H1 (cell line): ENCODE data around the gene HS6ST3. TPM values are rescaled to one million over a fixed set of nuclear protein-coding genes. Genes with fewer than 3 reads are reported as not detected.

Source experiments
- CTCF ChIA-PET: fragments of 300-600 bp; sonication (Branson Sonifier 250); formaldehyde crosslinking; loops from one replicate; lab custom pipeline; 2021; ENCODE audit not compliant: partially characterized antibody; lab: Charles Lee
- POLR2A ChIA-PET: fragments of 300-600 bp; sonication (Branson Sonifier 250); formaldehyde crosslinking; loops from one replicate; lab custom pipeline; 2021; ENCODE audit warnings: inconsistent platforms; ENCODE audit not compliant: partially characterized antibody; lab: Charles Lee
- DNase-seq, 2 experiments: peaks; one replicate each; pipeline versions ENCODE4 v3.0.0 to v3.0.0-alpha.2; 2010 to 2022; ENCODE audit warnings: low spot score in 2 of 2, low read depth in 1 of 2, mixed read lengths in 1 of 2
- FAIRE-seq: peaks from 2 replicates; lab custom pipeline; 2011; peaks lifted over from hg19 to GRCh38; lab: Jason Lieb, UNC
- H2AFZ ChIP-seq: 2 replicates; pipeline ENCODE4 v1.8.1; 2012; ENCODE audit warnings: low read length, inconsistent platforms
- H2AK5ac ChIP-seq: 2 replicates; pipeline ENCODE4 v1.6.1; 2013; ENCODE audit warnings: low read depth, low read length
- H2BK120ac ChIP-seq: replicated peaks from 2 replicates; pipeline ENCODE3; 2013; ENCODE audit warnings: low read depth, low read length, inconsistent platforms
- H2BK12ac ChIP-seq: 2 replicates; pipeline ENCODE4 v1.6.1; 2013; ENCODE audit warnings: low read depth, low read length
- H2BK15ac ChIP-seq: 2 replicates; pipeline ENCODE4 v1.6.1; 2013; ENCODE audit warnings: low read length
- H2BK20ac ChIP-seq: 2 replicates; pipeline ENCODE4 v1.6.1; 2013; ENCODE audit warnings: low read length
- H2BK5ac ChIP-seq: 2 replicates; pipeline ENCODE4 v1.6.1; 2013; ENCODE audit warnings: low read depth, low read length
- H3K14ac ChIP-seq: 2 replicates; pipeline ENCODE4 v1.6.1; 2013; ENCODE audit warnings: inconsistent platforms; ENCODE audit not compliant: insufficient read length
- H3K18ac ChIP-seq: 2 replicates; pipeline ENCODE4 v1.6.1; 2013; ENCODE audit warnings: low read length; ENCODE audit errors: extremely low read depth
- H3K23ac ChIP-seq: 2 replicates; pipeline ENCODE4 v1.6.1; 2013; ENCODE audit warnings: inconsistent platforms; ENCODE audit not compliant: insufficient read length
- H3K23me2 ChIP-seq: 2 replicates; pipeline ENCODE4 v1.6.1; 2013; ENCODE audit warnings: low read depth, low read length
- H3K27ac ChIP-seq: 2 replicates; pipeline ENCODE4 v1.6.1; 2011; ENCODE audit warnings: low read depth, low read length, inconsistent platforms
- H3K27me3 ChIP-seq, 4 experiments: replicated peaks in 1 of 4; 1 replicate in 1 of 4; 2 replicates in 3 of 4; pipeline versions ENCODE4 v1.6.1 to v1.8.1; 2011 to 2013; ENCODE audit warnings: low read length in 3 of 4, mild to moderate bottlenecking in 3 of 4, inconsistent platforms in 2 of 4, mixed read lengths in 2 of 4, moderate library complexity in 1 of 4; ENCODE audit not compliant: control insufficient read depth in 3 of 4, insufficient read depth in 3 of 4; ENCODE audit errors: extremely low read depth in 1 of 4
- H3K36me3 ChIP-seq, 4 experiments: 2 replicates each; pipeline versions ENCODE4 v1.6.1 to v1.8.1; 2011 to 2013; ENCODE audit warnings: mild to moderate bottlenecking in 4 of 4, low read length in 3 of 4, moderate library complexity in 2 of 4, control low read depth in 1 of 4, inconsistent platforms in 1 of 4; ENCODE audit not compliant: insufficient read depth in 4 of 4, control insufficient read depth in 2 of 4
- H3K4ac ChIP-seq: replicated peaks from 2 replicates; pipeline ENCODE3; 2013; ENCODE audit warnings: low read length, low read depth, mixed read lengths, inconsistent platforms; ENCODE audit not compliant: insufficient read length
- H3K4me1 ChIP-seq, 4 experiments: replicated peaks in 1 of 4; 1 replicate in 1 of 4; 2 replicates in 3 of 4; pipeline versions ENCODE4 v1.6.1 to v1.8.1; 2011 to 2013; ENCODE audit warnings: low read length in 3 of 4, inconsistent platforms in 2 of 4, mixed read lengths in 1 of 4; ENCODE audit not compliant: insufficient read depth in 4 of 4, control insufficient read depth in 3 of 4
- H3K4me2 ChIP-seq, 2 experiments: 2 replicates each; pipeline versions ENCODE4 v1.6.1 to v1.8.1; 2011 to 2013; ENCODE audit warnings: low read depth in 2 of 2, low read length in 2 of 2, control low read depth in 1 of 2, inconsistent platforms in 1 of 2, mild to moderate bottlenecking in 1 of 2; ENCODE audit not compliant: insufficient read depth in 1 of 2
- H3K4me3 ChIP-seq, 4 experiments: fragments of 200-600, 300-600 bp in 1 of 4; sonication (generic), shearing (Covaris generic), sonication (Bioruptor Twin) in 1 of 4; 2 replicates each; pipeline versions ENCODE4 v1.5.1 to v1.8.1; 2011 to 2016; ENCODE audit warnings: low read length in 4 of 4, low read depth in 3 of 4, control low read depth in 2 of 4, inconsistent platforms in 2 of 4, mild to moderate bottlenecking in 2 of 4, mixed read lengths in 1 of 4, moderate library complexity in 1 of 4; ENCODE audit not compliant: insufficient read depth in 2 of 4; ENCODE audit errors: extremely low read depth in 1 of 4
- H3K56ac ChIP-seq: replicated peaks from 2 replicates; pipeline ENCODE3; 2013; ENCODE audit warnings: low read depth, mild to moderate bottlenecking, mixed read lengths, low read length, inconsistent platforms; ENCODE audit not compliant: insufficient read length
- H3K79me1 ChIP-seq: 2 replicates; pipeline ENCODE4 v1.6.1; 2013; ENCODE audit warnings: low read depth, low read length, control low read depth
- H3K79me2 ChIP-seq, 2 experiments: 2 replicates each; pipeline versions ENCODE4 v1.6.1 to v1.8.1; 2012 to 2013; ENCODE audit warnings: low read length in 2 of 2, mild to moderate bottlenecking in 2 of 2, inconsistent platforms in 1 of 2; ENCODE audit not compliant: insufficient read depth in 2 of 2, control insufficient read depth in 1 of 2
- H3K9ac ChIP-seq, 4 experiments: replicated peaks in 1 of 4; 1 replicate in 1 of 4; 2 replicates in 3 of 4; pipeline versions ENCODE4 v1.6.1 to v1.8.1; 2011 to 2013; ENCODE audit warnings: low read depth in 3 of 4, low read length in 3 of 4, control low read depth in 2 of 4, mild to moderate bottlenecking in 2 of 4, moderate library complexity in 2 of 4, inconsistent platforms in 1 of 4; ENCODE audit errors: extremely low read depth in 1 of 4
- H3K9me3 ChIP-seq, 2 experiments: 2 replicates each; pipeline versions ENCODE4 v1.6.1 to v1.8.1; 2012 to 2013; ENCODE audit warnings: mild to moderate bottlenecking in 2 of 2, moderate library complexity in 2 of 2, control low read depth in 1 of 2, inconsistent platforms in 1 of 2, low read depth in 1 of 2, low read length in 1 of 2, mixed read lengths in 1 of 2; ENCODE audit not compliant: insufficient read depth in 2 of 2
- H4K20me1 ChIP-seq, 2 experiments: replicated peaks in 1 of 2; 2 replicates each; pipeline versions ENCODE3 to v1.8.1; 2011 to 2013; ENCODE audit warnings: inconsistent platforms in 2 of 2, low read length in 2 of 2, mild to moderate bottlenecking in 1 of 2; ENCODE audit not compliant: insufficient read depth in 2 of 2, control insufficient read depth in 1 of 2
- H4K5ac ChIP-seq: 2 replicates; pipeline ENCODE4 v1.6.1; 2013; ENCODE audit warnings: low read length, low read depth, mixed read lengths, inconsistent platforms; ENCODE audit not compliant: insufficient read length
- H4K8ac ChIP-seq: 2 replicates; pipeline ENCODE4 v1.8.0; 2013; ENCODE audit warnings: mild to moderate bottlenecking, moderate library complexity, low read length, inconsistent platforms; ENCODE audit not compliant: insufficient read depth; ENCODE audit errors: extremely low read depth
- H4K91ac ChIP-seq: replicated peaks from 2 replicates; pipeline ENCODE3; 2013; ENCODE audit warnings: low read length, mixed read lengths, inconsistent platforms; ENCODE audit not compliant: insufficient read length
- ATF3 ChIP-seq: IDR thresholded peaks from 2 replicates; pipeline ENCODE4 v1.6.1; 2011; ENCODE audit warnings: low read depth, mild to moderate bottlenecking, low read length; ENCODE audit not compliant: insufficient read depth
- CEBPB ChIP-seq: IDR thresholded peaks from 2 replicates; pipeline ENCODE4 v1.6.1; 2012; ENCODE audit warnings: low read depth, low read length
- WGBS, 2 experiments: shearing (Covaris generic) in 1 of 2; methylation state at CpG; one replicate each; pipeline versions ENCODE4 v1.1.6 to v1.1.7; 2013 to 2015; ENCODE audit warnings: low lambda C conversion rate in 2 of 2, mixed read lengths in 2 of 2, inconsistent platforms in 1 of 2, low coverage in 1 of 2, missing lambda C conversion rate in 1 of 2; ENCODE audit not compliant: insufficient replicate concordance in 2 of 2, insufficient coverage in 1 of 2, insufficient read length in 1 of 2; ENCODE audit errors: extremely low coverage in 1 of 2, missing lambda C conversion rate in 1 of 2; 5-methylcytosine and 5-hydroxymethylcytosine counted together
- polyA plus RNA-seq, 7 experiments: library from polyadenylated mRNA; depleted of rRNA in 3 of 7; stranded (reverse) in 5 of 7; unstranded in 2 of 7; fragments of >200 nt in 5 of 7; fragments of 200-250 nt in 2 of 7; gene quantifications; 1 replicate in 5 of 7; 2 replicates in 1 of 7; 4 replicates in 1 of 7; pipeline versions ENCODE4 v1.2.1 to v1.2.3, GENCODE V29; 2011 to 2013; ENCODE audit warnings: missing spikeins in 2 of 7, mixed read lengths in 2 of 7
- total RNA-seq: library from RNA; stranded (reverse); fragmentation: NEBNext Ultra II Directional; extraction: Animal tissue kit (Norgen Biotek cat#: 25700); gene quantifications from 2 replicates; pipeline ENCODE4 v1.2.1, GENCODE V29; 2021

The HS6ST3 gene
- total and polyA plus RNA-seq, 2 of the 8 experiments (the other 6 are each of a cell fraction or from before 2014, with no cell fraction given) = 0.45 to 1.2 TPM

- Histone ChIP-seq H4K91ac (no peak overlapping the region), H2BK12ac (no peak overlapping the region), H4K20me1 (no peaks in the 10 kb centered on the region), H3K23ac (no peak overlapping the region), H3K4me3 (no peak overlapping the region), H2BK5ac (no peak overlapping the region), H3K27me3 (no peaks in the 10 kb centered on the region), H4K8ac (no peak overlapping the region), H3K4ac (no peak overlapping the region), H3K9ac (no peak overlapping the region), H3K4me1 (0 out of 7 replicates have a peak, but pooled peaks cover 0 to 3% (median 0%) of the 10 kb centered on the region in 4 experiments), H3K56ac (no peak overlapping the region), H3K9me3 (no peaks in the 10 kb centered on the region), H2AFZ (no peak overlapping the region), H2BK120ac (no peak overlapping the region), H3K18ac (no peak overlapping the region), H3K14ac (no peak overlapping the region), H3K23me2 (no peaks in the 10 kb centered on the region), H4K5ac (no peak overlapping the region), H2BK15ac (no peak overlapping the region), H2AK5ac (no peak overlapping the region), H3K79me2 (no peaks in the 10 kb centered on the region), H3K4me2 (no peak overlapping the region), H3K36me3 (no peaks in the 10 kb centered on the region), H3K27ac (no peak overlapping the region), H3K79me1 (no peaks in the 10 kb centered on the region), H2BK20ac (no peak overlapping the region)
- FAIRE-seq = no peak
- CTCF ChIA-PET = no interaction called here
- DNase-seq = peak in 1 of 2 experiments; percentile 48
- POLR2A ChIA-PET = no interaction called here
- WGBS, 2 experiments = 74% methylated on average over 9 of the region's 9 CpGs; no CpG with 5 or more reads in 1 of the 2 experiments
- peak; percentile 87 for TF ChIP-seq CEBPB
- TF ChIP-seq ATF3 = no peak
Observed at GRCh38 chr13:96851856-96852445, 762.0 kb downstream of the HS6ST3 start.
